HG03095 (cell line): ENCODE measurements around the gene CD81.

Experiments used
- ATAC-seq: cut with Tn5 transposase; IDR thresholded peaks from one replicate; pipeline ENCODE4 v1.9.1; 2021; ENCODE audit warnings: moderate library complexity; ENCODE audit not compliant: unreplicated experiment

The CD81 gene

GRCh38 chr11:2388431-2389376 is 11.6 kb downstream of the CD81 start:
- no peak for ATAC-seq

DNA sequence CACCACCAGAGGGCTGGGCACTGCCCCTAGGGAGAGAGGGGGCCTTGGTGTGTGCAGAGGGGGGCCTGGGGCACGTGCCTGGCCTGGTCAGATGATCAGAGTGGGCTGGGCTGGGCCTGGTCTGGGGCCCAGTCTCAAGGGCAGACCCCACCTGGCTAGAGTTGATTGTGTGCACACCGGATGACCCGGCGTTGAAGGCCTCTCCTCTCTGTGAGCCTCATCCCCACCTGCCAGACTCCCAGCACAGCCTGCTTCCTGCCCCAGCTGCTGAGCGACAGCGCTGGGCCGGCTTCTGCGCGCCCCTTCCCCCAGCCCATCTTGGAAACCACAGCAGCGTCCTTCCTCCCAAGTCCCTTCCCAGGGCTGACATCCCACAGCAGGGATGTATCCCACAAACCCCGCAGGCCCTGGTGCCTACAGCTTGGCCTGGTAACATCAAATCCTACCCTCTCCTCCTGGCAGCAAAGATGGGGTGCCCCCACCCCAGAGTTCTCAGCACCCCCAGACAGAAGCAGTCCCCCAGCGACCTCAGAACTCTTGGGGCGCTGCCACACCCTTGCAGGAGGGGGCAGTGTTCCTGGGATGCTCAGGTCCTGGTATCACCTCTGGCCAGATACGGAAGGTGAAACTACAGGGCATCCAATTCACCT is 12.4 kb downstream of the CD81 start:
- ATAC-seq: no peak

DNA sequence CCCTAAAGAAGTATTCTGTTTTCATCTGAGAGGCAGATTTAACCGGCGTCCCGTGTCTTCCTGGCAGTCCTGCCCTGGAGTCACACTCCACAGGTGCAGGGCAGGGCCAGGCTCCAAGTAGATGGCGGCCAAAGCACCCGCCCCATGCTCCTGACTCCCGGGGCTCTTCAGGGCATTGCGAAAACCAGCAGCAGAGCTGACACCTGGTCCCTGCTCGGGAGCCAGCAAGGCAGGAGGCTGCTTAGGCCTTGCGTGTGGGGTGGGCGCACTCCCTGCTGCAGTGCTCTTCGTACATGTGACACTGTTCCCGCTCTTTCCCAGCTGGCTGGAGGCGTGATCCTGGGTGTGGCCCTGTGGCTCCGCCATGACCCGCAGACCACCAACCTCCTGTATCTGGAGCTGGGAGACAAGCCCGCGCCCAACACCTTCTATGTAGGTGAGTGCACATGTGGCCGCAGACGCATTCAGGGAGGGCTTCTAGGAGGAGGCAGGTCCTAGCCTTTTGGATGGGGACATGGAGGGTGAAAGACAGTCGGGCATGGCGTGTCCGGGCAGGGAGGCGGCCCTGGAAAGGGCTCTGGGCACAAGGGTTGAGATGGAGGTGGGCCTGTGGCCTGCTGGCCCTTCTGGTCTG is 13.1 kb downstream of the CD81 start:
- no peak for ATAC-seq

- ATAC-seq: no peak
Measured at GRCh38 chr11:2390725-2391151, 13.6 kb downstream of the CD81 start.

- ATAC-seq: no peak
Measured at GRCh38 chr11:2391181-2391975, 14.3 kb downstream of the CD81 start.

- ATAC-seq: no peak
Measured at GRCh38 chr11:2392241-2392959, 15.3 kb downstream of the CD81 start.

GRCh38 chr11:2393111-2393868 is 16.2 kb downstream of the CD81 start:
- ATAC-seq: no peak

GRCh38 chr11:2393941-2394817 is 17.1 kb downstream of the CD81 start:
- no peak for ATAC-seq

- ATAC-seq: no peak
Measured at GRCh38 chr11:2394818-2395105, 17.7 kb downstream of the CD81 start.

DNA sequence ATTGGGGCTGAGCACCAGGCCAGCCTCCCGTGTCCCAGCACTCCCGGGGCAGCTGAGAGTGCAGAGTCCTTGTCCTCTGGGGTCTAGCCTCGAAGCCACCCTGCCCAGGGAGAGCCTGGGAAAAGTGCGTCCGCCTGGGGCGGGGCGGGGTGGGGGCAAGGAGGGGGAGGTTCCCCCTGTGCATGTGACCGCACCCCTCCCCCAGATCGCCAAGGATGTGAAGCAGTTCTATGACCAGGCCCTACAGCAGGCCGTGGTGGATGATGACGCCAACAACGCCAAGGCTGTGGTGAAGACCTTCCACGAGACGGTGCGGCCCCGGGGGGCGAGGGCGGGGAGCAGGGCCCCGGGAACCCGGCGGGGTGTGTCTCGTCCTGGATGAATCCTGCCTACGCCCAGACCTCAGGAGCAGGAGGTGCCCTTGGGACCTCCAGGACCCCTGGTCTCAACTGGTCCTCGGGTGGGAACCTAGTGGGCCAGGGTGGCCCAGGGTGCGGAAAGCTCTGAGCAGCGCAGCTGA is 18.2 kb downstream of the CD81 start:
- ATAC-seq: no peak

DNA sequence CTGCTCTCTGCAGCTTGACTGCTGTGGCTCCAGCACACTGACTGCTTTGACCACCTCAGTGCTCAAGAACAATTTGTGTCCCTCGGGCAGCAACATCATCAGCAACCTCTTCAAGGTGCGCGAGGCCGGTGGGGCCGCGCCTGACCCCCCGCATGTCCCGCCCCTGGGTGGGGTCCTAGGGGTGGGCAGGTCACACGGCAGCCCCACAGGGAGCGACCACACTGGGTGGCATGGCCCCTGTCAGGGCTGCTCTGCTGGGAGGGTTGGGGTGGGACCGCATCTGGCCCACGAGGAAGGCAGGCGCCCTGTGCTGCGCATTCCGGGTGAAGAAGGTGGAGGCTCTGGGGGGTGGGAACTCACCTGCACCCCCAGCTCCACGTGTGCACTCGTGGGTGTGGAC is 18.7 kb downstream of the CD81 start:
- no peak for ATAC-seq

- no peak for ATAC-seq
Measured at GRCh38 chr11:2396471-2396870, 19.4 kb downstream of the CD81 start.

- ATAC-seq: no peak
Measured at GRCh38 chr11:2397005-2397404, 19.9 kb downstream of the CD81 start.

DNA sequence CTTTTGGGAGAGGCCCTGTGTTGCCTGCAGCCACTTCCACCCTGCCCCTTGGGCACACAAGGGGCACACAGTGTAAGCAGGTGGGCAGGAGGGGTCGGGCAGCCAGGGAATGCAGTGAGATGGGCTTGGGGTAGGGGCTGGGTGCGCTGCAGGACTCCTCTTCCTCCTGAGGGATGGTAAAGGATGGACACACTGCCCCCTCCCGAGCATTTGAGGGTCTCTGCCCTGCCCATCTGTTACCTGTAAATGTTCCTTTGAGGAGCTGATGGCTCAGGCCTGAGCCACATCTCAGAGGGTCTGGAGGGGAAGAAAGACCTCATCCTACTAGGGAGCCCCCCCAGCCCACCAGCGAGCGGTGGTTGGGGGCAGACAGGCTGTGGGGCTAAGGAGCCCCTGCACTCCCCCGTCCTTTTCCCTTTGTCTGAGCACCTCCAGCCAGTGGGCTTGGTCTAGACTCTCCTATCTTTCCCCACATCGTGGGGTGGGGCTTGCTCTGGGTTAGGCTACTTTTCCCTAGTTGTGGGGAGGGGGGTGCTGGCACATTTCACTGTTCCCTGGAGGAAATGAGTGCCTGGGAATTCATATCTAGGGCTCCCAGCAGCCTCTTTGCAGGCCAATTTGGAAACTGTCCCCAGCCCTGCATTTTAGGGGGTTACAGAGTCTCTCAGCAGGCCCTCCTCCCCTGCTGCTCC is 21.7 kb downstream of the CD81 start:
- ATAC-seq: no peak

DNA sequence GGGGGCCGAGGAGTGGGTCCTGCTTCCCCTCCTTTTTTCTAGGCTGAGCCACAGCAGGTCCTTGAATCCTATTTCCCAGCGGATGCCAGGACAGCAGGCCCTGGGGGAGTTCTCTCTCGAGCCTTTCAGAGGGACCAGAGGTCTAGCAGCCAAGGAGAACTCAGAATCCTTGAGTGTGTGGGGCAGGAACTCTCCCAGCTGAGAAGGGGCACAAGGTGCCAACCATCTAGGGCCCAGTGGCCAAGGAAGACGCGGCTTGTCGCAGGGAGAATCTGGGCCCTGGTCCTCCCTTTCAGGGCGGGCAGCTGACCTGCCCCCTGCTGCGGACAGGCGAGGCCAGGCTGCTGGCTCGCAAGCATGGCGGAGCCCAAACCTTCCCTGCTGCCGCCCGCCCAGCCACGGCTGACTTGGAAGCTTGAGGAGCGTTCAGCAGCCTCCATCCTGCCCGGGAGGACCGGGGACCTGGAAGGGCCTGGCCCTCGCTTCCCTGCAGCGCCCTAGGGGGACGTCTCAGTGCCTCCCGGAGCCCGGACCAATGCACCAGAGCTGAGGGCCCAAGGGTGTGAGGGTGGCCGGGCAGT is 22.5 kb downstream of the CD81 start:
- no peak for ATAC-seq

- peak; percentile 73 for ATAC-seq
Measured at GRCh38 chr11:2400069-2400761, 23.1 kb downstream of the CD81 start, which contains the start of gene TSSC4. Gene TSSC4 (plus strand): TSS chr11:2400750. CDS start chr11:2402634, 1,884 bp downstream.
